ENCODE results near the gene NID2.

The NID2 gene

DNA sequence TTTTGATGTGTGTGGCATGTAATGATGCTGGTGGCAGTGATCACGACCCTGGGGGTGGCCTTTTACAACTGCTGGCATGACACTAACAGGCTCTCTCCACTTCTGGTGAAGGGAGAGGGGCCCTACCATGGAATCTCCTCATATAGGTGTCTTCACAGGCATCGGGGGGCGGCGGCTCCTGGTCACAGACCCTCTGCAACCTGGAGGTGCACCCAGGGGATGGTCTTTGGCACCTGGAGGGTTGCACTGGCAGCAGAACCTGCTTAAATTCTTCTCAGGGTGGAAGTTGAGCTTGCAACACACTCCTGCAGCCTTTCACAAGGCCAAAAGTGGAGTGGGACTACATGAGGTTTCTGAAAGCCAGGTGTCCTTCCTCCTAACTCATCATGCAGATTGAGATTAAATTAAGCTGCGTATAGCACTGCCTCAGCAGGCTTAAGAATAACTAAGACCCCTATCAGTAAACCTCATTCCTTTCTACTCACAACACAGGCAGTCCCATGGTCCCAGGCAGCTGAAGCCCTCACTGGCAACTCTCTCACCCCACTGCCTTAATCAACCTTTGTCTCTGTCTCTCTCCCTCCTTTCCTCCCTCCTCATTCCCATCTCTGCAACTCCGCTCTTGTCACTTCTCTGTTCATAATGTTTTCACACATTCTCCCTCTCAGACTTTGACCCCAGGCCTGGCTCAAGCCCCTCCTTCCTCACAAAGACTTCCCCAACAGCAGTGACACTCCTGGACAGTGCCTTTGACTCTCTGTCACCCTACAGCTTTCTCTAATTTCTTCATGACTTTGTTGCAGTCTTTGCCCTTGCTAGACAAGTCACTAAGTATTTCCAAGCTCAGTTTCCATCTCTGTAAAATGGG is 18.9 kb downstream of the NID2 start:
- 88% methylated on average over 5 of the region's 6 CpGs for WGBS (ENCODE audit: insufficient coverage)
- Histone ChIP-seq H3K27me3 (replicated peaks in 2 of 5; ENCODE audit: control insufficient read depth in 4 of 5, insufficient read depth in 5 of 5, low read length in 4 of 5) (peaks cover 0 to 5% (median 0%) of the 10 kb centered on the region in 5 experiments), H3K36me3 (ENCODE audit: control insufficient read depth in 4 of 4, insufficient read depth in 4 of 4, low read length in 3 of 4) (no peaks in the 10 kb centered on the region), H3K4me3 (ENCODE audit: control insufficient read depth in 1 of 7, extremely low read depth in 1 of 7, insufficient read depth in 4 of 7, low read depth in 2 of 7, low read length in 6 of 7) (no peak overlapping the region), H3K9me3 (ENCODE audit: control extremely low read depth in 1 of 5, control insufficient read depth in 4 of 5, insufficient read depth in 2 of 5, low read depth in 1 of 5, low read length in 4 of 5) (no peaks in the 10 kb centered on the region), H3K4me1 (ENCODE audit: control extremely low read depth in 1 of 4, control insufficient read depth in 4 of 4, insufficient read depth in 4 of 4, low read length in 3 of 4) (no peaks in the 10 kb centered on the region), H3K27ac (ENCODE audit: insufficient read depth in 1 of 2, low read depth in 1 of 2, low read length in 2 of 2, poor library complexity in 1 of 2, severe bottlenecking in 2 of 2) (no peak overlapping the region)
- POLR2A ChIA-PET, result no interaction called here
- CTCF ChIA-PET, result interaction anchor here (0.9 to 2.3 kb wide), 4 partner anchors 10 to 37 kb away, joined by 3 to 8 read pairs (median 4); no protein-coding TSS in a partner anchor
- DNase-seq, result no peak

DNA sequence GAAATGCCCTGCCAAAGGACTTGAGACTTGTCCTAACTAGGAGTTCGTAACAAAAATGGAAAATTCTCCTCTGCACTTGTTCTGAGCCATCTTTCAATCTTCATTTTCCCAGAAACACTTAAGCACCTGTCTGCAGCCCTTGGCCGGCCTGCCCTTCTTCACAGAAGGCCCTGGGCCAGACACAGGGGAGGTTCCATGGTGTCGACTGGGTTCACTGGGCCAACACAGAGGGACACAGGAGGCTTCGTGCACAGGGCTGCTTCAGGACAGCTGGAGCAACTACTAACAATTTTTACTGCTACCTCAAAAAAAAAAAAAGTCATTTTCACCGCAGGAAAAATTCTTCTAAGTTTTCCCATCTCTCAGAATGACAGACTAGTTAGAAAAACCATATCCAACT is 19.6 kb downstream of the NID2 start:
- Histone ChIP-seq H3K4me3 (ENCODE audit: control insufficient read depth in 1 of 7, extremely low read depth in 1 of 7, insufficient read depth in 4 of 7, low read depth in 2 of 7, low read length in 6 of 7) (no peak overlapping the region), H3K36me3 (ENCODE audit: control insufficient read depth in 4 of 4, insufficient read depth in 4 of 4, low read length in 3 of 4) (no peaks in the 10 kb centered on the region), H3K27me3 (replicated peaks in 2 of 5; ENCODE audit: control insufficient read depth in 4 of 5, insufficient read depth in 5 of 5, low read length in 4 of 5) (peaks cover 0 to 5% (median 0%) of the 10 kb centered on the region in 5 experiments), H3K27ac (ENCODE audit: insufficient read depth in 1 of 2, low read depth in 1 of 2, low read length in 2 of 2, poor library complexity in 1 of 2, severe bottlenecking in 2 of 2) (no peak overlapping the region), H3K4me1 (ENCODE audit: control extremely low read depth in 1 of 4, control insufficient read depth in 4 of 4, insufficient read depth in 4 of 4, low read length in 3 of 4) (no peaks in the 10 kb centered on the region), H3K9me3 (ENCODE audit: control extremely low read depth in 1 of 5, control insufficient read depth in 4 of 5, insufficient read depth in 2 of 5, low read depth in 1 of 5, low read length in 4 of 5) (no peaks in the 10 kb centered on the region)
- WGBS (ENCODE audit: insufficient coverage), result 100% methylated on average over 2 of the region's 5 CpGs
- POLR2A ChIA-PET, result no interaction called here
- no peak for DNase-seq
- CTCF ChIA-PET, result interaction anchor here (1.7 to 2.3 kb wide), 2 partner anchors 9 to 35 kb away, joined by 4 to 8 read pairs; no protein-coding TSS in a partner anchor

DNA sequence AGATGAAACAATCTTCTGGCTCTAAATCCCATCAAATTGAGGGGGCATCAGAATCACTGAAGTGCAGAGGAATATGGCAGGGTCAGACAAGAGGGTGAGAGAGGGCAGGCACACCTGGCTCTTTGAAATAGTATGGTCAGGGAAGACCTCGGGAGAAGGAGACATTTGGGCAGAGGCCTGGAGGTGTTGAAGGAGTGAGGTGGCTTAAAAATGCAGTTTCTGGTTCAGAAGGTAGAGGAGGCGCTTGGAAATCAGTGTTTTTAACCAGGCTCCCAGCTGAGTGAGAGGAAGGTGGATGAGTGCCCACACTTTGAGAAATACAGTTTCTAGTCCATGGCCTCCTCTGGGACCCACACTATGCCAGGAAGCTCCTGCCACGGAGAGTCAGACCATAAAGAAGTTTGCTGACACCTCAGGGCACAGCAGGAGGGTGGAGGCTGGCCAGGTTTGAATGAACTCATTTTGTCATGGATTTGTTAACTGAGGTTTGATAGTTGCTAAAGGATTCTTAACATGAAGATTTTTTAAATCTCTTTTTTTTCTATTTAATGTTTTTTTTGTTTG is 20.1 kb downstream of the NID2 start:
- ChIA-PET POLR2A (no interaction called here), CTCF (no interaction called here)
- WGBS (ENCODE audit: insufficient coverage), result 96% methylated on average over 2 of the region's 3 CpGs
- Histone ChIP-seq H3K4me3 (ENCODE audit: control insufficient read depth in 1 of 7, extremely low read depth in 1 of 7, insufficient read depth in 4 of 7, low read depth in 2 of 7, low read length in 6 of 7) (no peak overlapping the region), H3K36me3 (ENCODE audit: control insufficient read depth in 4 of 4, insufficient read depth in 4 of 4, low read length in 3 of 4) (no peaks in the 10 kb centered on the region), H3K4me1 (ENCODE audit: control extremely low read depth in 1 of 4, control insufficient read depth in 4 of 4, insufficient read depth in 4 of 4, low read length in 3 of 4) (no peaks in the 10 kb centered on the region), H3K27me3 (replicated peaks in 2 of 5; ENCODE audit: control insufficient read depth in 4 of 5, insufficient read depth in 5 of 5, low read length in 4 of 5) (peaks cover 0 to 5% (median 0%) of the 10 kb centered on the region in 5 experiments), H3K27ac (ENCODE audit: insufficient read depth in 1 of 2, low read depth in 1 of 2, low read length in 2 of 2, poor library complexity in 1 of 2, severe bottlenecking in 2 of 2) (no peak overlapping the region), H3K9me3 (ENCODE audit: control extremely low read depth in 1 of 5, control insufficient read depth in 4 of 5, insufficient read depth in 2 of 5, low read depth in 1 of 5, low read length in 4 of 5) (no peaks in the 10 kb centered on the region)
- DNase-seq, result no peak

- ChIA-PET POLR2A (no interaction called here), CTCF (interaction anchor here (1.4 to 1.9 kb wide), 4 partner anchors 14 to 83 kb away, joined by 3 to 6 read pairs (median 5); no protein-coding TSS in a partner anchor)
- H3K27me3 ChIP-seq (replicated peaks in 2 of 5; ENCODE audit: control insufficient read depth in 4 of 5, insufficient read depth in 5 of 5, low read length in 4 of 5), result peaks cover 0 to 5% (median 0%) of the 10 kb centered on the region in 5 experiments
- DNase-seq, result no peak
- over 99% methylated on average over 9 of the region's 10 CpGs for WGBS (ENCODE audit: insufficient coverage)
- H3K4me3 ChIP-seq (ENCODE audit: control insufficient read depth in 1 of 7, extremely low read depth in 1 of 7, insufficient read depth in 4 of 7, low read depth in 2 of 7, low read length in 6 of 7), result no peak overlapping the region
- no peaks in the 10 kb centered on the region for H3K9me3 ChIP-seq (ENCODE audit: control extremely low read depth in 1 of 5, control insufficient read depth in 4 of 5, insufficient read depth in 2 of 5, low read depth in 1 of 5, low read length in 4 of 5)
- no peaks in the 10 kb centered on the region for H3K36me3 ChIP-seq (ENCODE audit: control insufficient read depth in 4 of 4, insufficient read depth in 4 of 4, low read length in 3 of 4)
- no peak overlapping the region for H3K27ac ChIP-seq (ENCODE audit: insufficient read depth in 1 of 2, low read depth in 1 of 2, low read length in 2 of 2, poor library complexity in 1 of 2, severe bottlenecking in 2 of 2)
- H3K4me1 ChIP-seq (ENCODE audit: control extremely low read depth in 1 of 4, control insufficient read depth in 4 of 4, insufficient read depth in 4 of 4, low read length in 3 of 4), result no peaks in the 10 kb centered on the region
Observed at GRCh38 chr14:52048116-52048515, 20.7 kb downstream of the NID2 start.

DNA sequence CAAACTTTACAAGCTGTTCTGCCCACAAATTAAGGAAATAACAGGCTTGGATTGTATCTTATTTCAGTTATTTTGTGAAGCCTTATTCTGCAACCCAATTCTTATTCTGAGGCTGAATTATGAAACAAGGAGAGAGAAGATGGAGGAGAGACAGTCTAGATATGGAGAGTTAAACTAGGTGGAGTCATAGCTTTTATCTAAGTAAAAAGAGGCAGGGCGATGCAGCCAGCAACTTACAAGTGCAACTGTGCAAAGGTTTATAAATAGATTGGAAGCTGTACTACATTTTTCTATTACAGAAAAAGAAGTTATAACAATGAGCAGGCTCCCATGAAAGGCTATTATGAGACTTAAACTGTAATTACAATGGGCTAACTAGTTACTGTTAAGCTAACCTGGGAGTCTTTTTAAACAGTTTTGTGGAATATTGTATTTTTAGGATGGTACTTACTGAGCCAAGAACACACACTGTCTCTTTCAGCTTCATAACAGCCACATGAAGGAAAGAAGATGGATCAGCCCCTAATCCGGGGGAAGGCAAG is 22.4 kb downstream of the NID2 start:
- no peak overlapping the region for H3K4me3 ChIP-seq (ENCODE audit: control insufficient read depth in 1 of 7, extremely low read depth in 1 of 7, insufficient read depth in 4 of 7, low read depth in 2 of 7, low read length in 6 of 7)
- H3K4me1 ChIP-seq (ENCODE audit: control extremely low read depth in 1 of 4, control insufficient read depth in 4 of 4, insufficient read depth in 4 of 4, low read length in 3 of 4), result no peaks in the 10 kb centered on the region
- H3K27me3 ChIP-seq (replicated peaks in 2 of 5; ENCODE audit: control insufficient read depth in 4 of 5, insufficient read depth in 5 of 5, low read length in 4 of 5), result peaks cover 0 to 6% (median 0%) of the 10 kb centered on the region in 5 experiments
- H3K9me3 ChIP-seq (ENCODE audit: control extremely low read depth in 1 of 5, control insufficient read depth in 4 of 5, insufficient read depth in 2 of 5, low read depth in 1 of 5, low read length in 4 of 5), result no peaks in the 10 kb centered on the region
- no peaks in the 10 kb centered on the region for H3K36me3 ChIP-seq (ENCODE audit: control insufficient read depth in 4 of 4, insufficient read depth in 4 of 4, low read length in 3 of 4)
- 100% methylated on average over 1 of the region's 2 CpGs for WGBS (ENCODE audit: insufficient coverage)
- ChIA-PET CTCF (interaction anchor here (0.8 to 1.9 kb wide), 6 partner anchors 9 to 86 kb away, joined by 3 to 11 read pairs (median 4); partner anchors contain the start of gene NID2), POLR2A (no interaction called here)
- H3K27ac ChIP-seq (ENCODE audit: insufficient read depth in 1 of 2, low read depth in 1 of 2, low read length in 2 of 2, poor library complexity in 1 of 2, severe bottlenecking in 2 of 2), result no peak overlapping the region
- no peak for DNase-seq

- no peak overlapping the region for H3K27ac ChIP-seq (ENCODE audit: insufficient read depth in 1 of 2, low read depth in 1 of 2, low read length in 2 of 2, poor library complexity in 1 of 2, severe bottlenecking in 2 of 2)
- DNase-seq, result no peak
- H3K27me3 ChIP-seq (replicated peaks in 2 of 5; ENCODE audit: control insufficient read depth in 4 of 5, insufficient read depth in 5 of 5, low read length in 4 of 5), result peaks cover 0 to 6% (median 0%) of the 10 kb centered on the region in 5 experiments
- CTCF ChIA-PET, result interaction anchor here (0.7 to 1.9 kb wide), 12 partner anchors 7 to 231 kb away, joined by 3 to 11 read pairs (median 3); partner anchors contain the start of gene NID2
- no peaks in the 10 kb centered on the region for H3K4me1 ChIP-seq (ENCODE audit: control extremely low read depth in 1 of 4, control insufficient read depth in 4 of 4, insufficient read depth in 4 of 4, low read length in 3 of 4)
- POLR2A ChIA-PET, result no interaction called here
- H3K4me3 ChIP-seq (ENCODE audit: control insufficient read depth in 1 of 7, extremely low read depth in 1 of 7, insufficient read depth in 4 of 7, low read depth in 2 of 7, low read length in 6 of 7), result no peak overlapping the region
- 95% methylated on average over 8 of the region's 11 CpGs for WGBS (ENCODE audit: insufficient coverage)
- no peaks in the 10 kb centered on the region for H3K36me3 ChIP-seq (ENCODE audit: control insufficient read depth in 4 of 4, insufficient read depth in 4 of 4, low read length in 3 of 4)
- no peaks in the 10 kb centered on the region for H3K9me3 ChIP-seq (ENCODE audit: control extremely low read depth in 1 of 5, control insufficient read depth in 4 of 5, insufficient read depth in 2 of 5, low read depth in 1 of 5, low read length in 4 of 5)
Observed at GRCh38 chr14:52044791-52045522, 23.9 kb downstream of the NID2 start.

Measured in common myeloid progenitor, CD34-positive (primary cell).